Astrocyte (in vitro differentiated cells and primary cell): ENCODE measurements around the gene KIAA1614. TPM values are rescaled to one million over a fixed set of nuclear protein-coding genes. Genes with fewer than 3 reads are reported as not detected.

Experiments
- DNase-seq: peaks from one replicate; pipeline ENCODE4 v3.0.0-alpha.2; 2010; ENCODE audit warnings: low read depth
- FAIRE-seq: peaks from 2 replicates; lab custom pipeline; 2011; peaks lifted over from hg19 to GRCh38; lab: Jason Lieb, UNC
- H2AFZ ChIP-seq: 2 replicates; pipeline ENCODE4 v1.6.0; 2012; ENCODE audit warnings: low read depth, low read length, inconsistent platforms
- H3K27ac ChIP-seq: 2 replicates; pipeline ENCODE4 v1.5.1; 2011; ENCODE audit warnings: low read depth, low read length, inconsistent platforms
- H3K27me3 ChIP-seq: 2 replicates; pipeline ENCODE4 v1.6.0; 2011; ENCODE audit warnings: low read length, inconsistent platforms; ENCODE audit not compliant: insufficient read depth
- H3K36me3 ChIP-seq: 2 replicates; pipeline ENCODE4 v1.5.1; 2011; ENCODE audit warnings: low read length, inconsistent platforms; ENCODE audit not compliant: insufficient read depth
- H3K4me1 ChIP-seq: 2 replicates; pipeline ENCODE4 v1.5.1; 2011; ENCODE audit warnings: low read length, inconsistent platforms; ENCODE audit not compliant: insufficient read depth
- H3K4me2 ChIP-seq: 2 replicates; pipeline ENCODE4 v1.6.0; 2012; ENCODE audit warnings: low read length, inconsistent platforms
- H3K4me3 ChIP-seq: 2 replicates; pipeline ENCODE4 v1.5.1; 2011; ENCODE audit warnings: low read depth, mild to moderate bottlenecking, low read length, inconsistent platforms; ENCODE audit not compliant: insufficient read depth
- H3K79me2 ChIP-seq: 2 replicates; pipeline ENCODE4 v1.6.0; 2012; ENCODE audit warnings: mild to moderate bottlenecking, low read length, inconsistent platforms; ENCODE audit not compliant: insufficient read depth
- H3K9ac ChIP-seq: 2 replicates; pipeline ENCODE4 v1.6.0; 2012; ENCODE audit warnings: mild to moderate bottlenecking, low read length, inconsistent platforms
- H3K9me3 ChIP-seq: 2 replicates; pipeline ENCODE4 v1.5.1; 2012; ENCODE audit warnings: low read depth, mild to moderate bottlenecking, low read length, inconsistent platforms; ENCODE audit not compliant: insufficient read depth
- H4K20me1 ChIP-seq: 2 replicates; pipeline ENCODE4 v1.6.0; 2012; ENCODE audit warnings: low read length, inconsistent platforms; ENCODE audit not compliant: insufficient read depth
- H3K27ac Mint-ChIP-seq: one replicate; pipeline ENCODE4 v1.8.0; 2021; ENCODE audit warnings: mild to moderate bottlenecking, mixed read lengths; ENCODE audit not compliant: unreplicated experiment
- H3K27me3 Mint-ChIP-seq: one replicate; pipeline ENCODE4 v1.8.0; 2021; ENCODE audit warnings: low read depth, mixed read lengths; ENCODE audit not compliant: unreplicated experiment
- H3K36me3 Mint-ChIP-seq: one replicate; pipeline ENCODE4 v1.8.0; 2021; ENCODE audit warnings: low read depth, mixed read lengths; ENCODE audit not compliant: unreplicated experiment
- H3K4me1 Mint-ChIP-seq: one replicate; pipeline ENCODE4 v1.8.0; 2021; ENCODE audit warnings: low read depth, mixed read lengths; ENCODE audit not compliant: unreplicated experiment
- H3K4me3 Mint-ChIP-seq: one replicate; pipeline ENCODE4 v1.8.0; 2021; ENCODE audit warnings: mild to moderate bottlenecking, moderate library complexity, mixed read lengths; ENCODE audit not compliant: unreplicated experiment
- H3K9me3 Mint-ChIP-seq: one replicate; pipeline ENCODE4 v1.8.0; 2021; ENCODE audit warnings: mild to moderate bottlenecking, mixed read lengths; ENCODE audit not compliant: unreplicated experiment
- CTCF ChIP-seq: IDR thresholded peaks from 2 replicates; pipeline ENCODE4 v1.5.1; 2011; ENCODE audit warnings: low read depth, mild to moderate bottlenecking, inconsistent platforms, low read length, moderate library complexity; ENCODE audit not compliant: insufficient read depth
- EZH2 ChIP-seq: IDR thresholded peaks from 2 replicates; pipeline ENCODE4 v1.6.1; 2012; ENCODE audit warnings: mild to moderate bottlenecking, low read length, inconsistent platforms; ENCODE audit not compliant: insufficient read depth
- total RNA-seq: library from RNA; stranded (reverse); gene quantifications from 2 replicates; pipeline ENCODE4 v1.2.1, GENCODE V29; 2021

Gene KIAA1614
- total RNA-seq, 1 donor from 2014 or later = 0.84 TPM

GRCh38 chr1:180948641-180949615 lies 36.2 kb downstream of the KIAA1614 start:
- H3K9ac ChIP-seq = no peak overlapping the region
- no peak overlapping the region for H2AFZ ChIP-seq
- no peak overlapping the region for H3K27ac ChIP-seq
- no peaks in the 10 kb centered on the region for H3K27me3 ChIP-seq
- Mint-ChIP-seq H3K4me1 (no peaks in the 10 kb centered on the region), H3K27me3 (no peaks in the 10 kb centered on the region), H3K9me3 (peaks cover 30% of the 10 kb centered on the region), H3K36me3 (peaks cover 49% of the 10 kb centered on the region), H3K27ac (no peak overlapping the region), H3K4me3 (no peak overlapping the region)
- FAIRE-seq = no peak
- H4K20me1 ChIP-seq = no peaks in the 10 kb centered on the region
- H3K9me3 ChIP-seq = peaks cover 17% of the 10 kb centered on the region
- H3K4me1 ChIP-seq = peaks cover 6% of the 10 kb centered on the region
- no peak for DNase-seq
- no peak overlapping the region for H3K4me2 ChIP-seq
- TF ChIP-seq CTCF (no peak), EZH2 (no peak)
- no peak overlapping the region for H3K4me3 ChIP-seq
- no peaks in the 10 kb centered on the region for H3K79me2 ChIP-seq
- H3K36me3 ChIP-seq = no peaks in the 10 kb centered on the region

- Histone ChIP-seq H2AFZ (no peak overlapping the region), H3K9ac (no peak overlapping the region), H3K4me2 (no peak overlapping the region), H3K27ac (no peak overlapping the region), H3K36me3 (no peaks in the 10 kb centered on the region), H3K9me3 (peaks cover 17% of the 10 kb centered on the region), H3K4me3 (no peak overlapping the region), H3K27me3 (no peaks in the 10 kb centered on the region), H4K20me1 (peaks cover 1% of the 10 kb centered on the region), H3K79me2 (no peaks in the 10 kb centered on the region), H3K4me1 (peaks cover 8% of the 10 kb centered on the region)
- no peaks in the 10 kb centered on the region for H3K4me1 Mint-ChIP-seq
- no peak for DNase-seq
- H3K27me3 Mint-ChIP-seq = no peaks in the 10 kb centered on the region
- TF ChIP-seq CTCF (no peak), EZH2 (no peak)
- H3K27ac Mint-ChIP-seq = no peak overlapping the region
- H3K36me3 Mint-ChIP-seq = peaks cover 44% of the 10 kb centered on the region
- H3K4me3 Mint-ChIP-seq = no peak overlapping the region
- no peak for FAIRE-seq
- peaks cover 25% of the 10 kb centered on the region for H3K9me3 Mint-ChIP-seq
These were observed 36.9 kb downstream of the KIAA1614 start for GRCh38 chr1:180949616-180950000.

GRCh38 chr1:180950321-180950720 lies 37.6 kb downstream of the KIAA1614 start:
- H3K9me3 ChIP-seq = peaks cover 17% of the 10 kb centered on the region
- no peak overlapping the region for H3K4me3 ChIP-seq
- FAIRE-seq (no peak), DNase-seq (no peak)
- no peak overlapping the region for H2AFZ ChIP-seq
- H3K36me3 Mint-ChIP-seq = peaks cover 42% of the 10 kb centered on the region
- H3K27ac ChIP-seq = no peak overlapping the region
- no peak overlapping the region for H3K27ac Mint-ChIP-seq
- H4K20me1 ChIP-seq = peaks cover 5% of the 10 kb centered on the region
- TF ChIP-seq CTCF (no peak), EZH2 (no peak)
- no peaks in the 10 kb centered on the region for H3K79me2 ChIP-seq
- no peaks in the 10 kb centered on the region for H3K4me1 Mint-ChIP-seq
- H3K4me3 Mint-ChIP-seq = no peak overlapping the region
- H3K9me3 Mint-ChIP-seq = peaks cover 24% of the 10 kb centered on the region
- no peaks in the 10 kb centered on the region for H3K36me3 ChIP-seq
- no peak overlapping the region for H3K4me2 ChIP-seq
- no peaks in the 10 kb centered on the region for H3K27me3 ChIP-seq
- no peak overlapping the region for H3K9ac ChIP-seq
- H3K27me3 Mint-ChIP-seq = no peaks in the 10 kb centered on the region
- H3K4me1 ChIP-seq = peaks cover 8% of the 10 kb centered on the region
